Ecto neural progenitor cell (in vitro differentiated cells): Measurements from ENCODE around the gene WDR27.

ENCODE experiments used
- DNase-seq: peaks from one replicate; pipeline ENCODE4 v3.0.0-alpha.2; 2018; ENCODE audit warnings: low spot score

Gene WDR27

DNA sequence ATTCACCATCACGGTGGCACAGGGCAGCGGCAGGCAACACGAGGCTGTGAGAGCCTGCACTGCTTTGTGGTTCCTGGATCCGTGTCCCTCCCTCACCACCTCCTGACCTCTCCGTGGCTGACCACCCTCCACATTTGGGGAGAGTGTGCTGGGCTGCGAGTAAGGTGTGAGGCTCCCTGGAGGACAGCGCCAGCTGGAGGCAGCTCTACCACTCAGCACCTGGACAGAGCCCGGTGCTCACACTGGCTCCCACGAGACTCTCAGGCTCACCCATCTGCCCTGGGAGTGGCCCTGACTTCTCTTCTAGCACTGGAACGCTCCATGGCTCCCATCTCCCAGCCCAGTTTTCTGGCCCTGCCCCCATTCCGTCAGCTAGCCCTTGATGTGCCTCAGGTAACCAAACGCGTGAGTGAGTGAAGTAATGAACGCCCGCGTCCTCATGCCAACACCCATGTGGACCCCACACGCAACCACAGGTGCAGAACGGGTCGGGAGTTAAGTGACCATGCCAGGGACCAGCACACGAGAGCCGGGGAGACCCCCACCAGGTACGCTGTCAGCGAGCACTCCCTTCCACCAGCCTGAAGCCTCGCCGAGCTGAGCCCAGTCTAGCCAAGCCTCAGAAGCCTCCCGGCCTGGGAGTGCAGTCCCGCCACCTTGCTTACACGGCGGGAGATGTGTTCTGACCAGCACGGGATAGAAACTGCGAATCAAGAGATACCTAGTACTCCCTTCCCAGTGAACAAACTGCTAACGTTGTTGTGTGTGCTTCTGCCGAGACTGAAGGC lies 137.2 kb downstream of the WDR27 start:
- DNase-seq = no peak

GRCh38 chr6:169561665-169562064 lies 140.2 kb downstream of the WDR27 start:
- DNase-seq = no peak

GRCh38 chr6:169559592-169559991 lies 142.2 kb downstream of the WDR27 start:
- DNase-seq = no peak

DNA sequence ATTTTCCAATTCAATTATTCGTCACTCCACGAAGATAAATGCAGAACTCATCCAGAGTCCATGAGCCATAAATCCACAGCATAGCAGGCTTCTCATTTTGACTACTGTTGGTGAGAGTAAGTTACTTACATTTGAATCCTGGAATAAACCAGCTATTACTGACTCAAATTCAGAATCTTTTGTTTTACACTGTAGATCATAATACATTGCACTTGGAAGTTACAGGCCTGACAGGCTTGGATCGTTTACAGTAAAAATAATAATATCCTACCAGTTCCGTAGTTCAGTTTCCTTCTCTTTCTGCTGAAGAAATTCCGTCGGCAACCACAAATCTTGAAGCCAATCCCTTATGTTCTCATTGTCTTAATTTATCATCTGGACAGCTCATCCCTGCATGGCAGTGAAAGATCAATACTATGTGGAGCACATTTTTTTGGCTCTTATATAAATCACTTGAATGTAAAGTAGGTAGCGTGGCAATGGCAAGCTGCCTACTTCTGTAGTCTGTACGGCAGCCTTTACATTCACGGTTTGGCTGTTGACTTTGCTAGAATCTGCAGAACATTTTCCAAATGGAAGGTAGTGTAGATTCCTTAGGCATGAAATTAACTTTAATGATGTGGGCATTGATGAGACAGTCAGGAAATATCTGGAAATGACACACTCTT lies 142.9 kb downstream of the WDR27 start:
- DNase-seq = no peak

GRCh38 chr6:169558378-169558773 lies 143.5 kb downstream of the WDR27 start:
- DNase-seq = no peak

GRCh38 chr6:169557887-169558286 lies 143.9 kb downstream of the WDR27 start:
- no peak for DNase-seq

- DNase-seq = no peak
Measured at GRCh38 chr6:169556758-169557548, 144.9 kb downstream of the WDR27 start.

DNA sequence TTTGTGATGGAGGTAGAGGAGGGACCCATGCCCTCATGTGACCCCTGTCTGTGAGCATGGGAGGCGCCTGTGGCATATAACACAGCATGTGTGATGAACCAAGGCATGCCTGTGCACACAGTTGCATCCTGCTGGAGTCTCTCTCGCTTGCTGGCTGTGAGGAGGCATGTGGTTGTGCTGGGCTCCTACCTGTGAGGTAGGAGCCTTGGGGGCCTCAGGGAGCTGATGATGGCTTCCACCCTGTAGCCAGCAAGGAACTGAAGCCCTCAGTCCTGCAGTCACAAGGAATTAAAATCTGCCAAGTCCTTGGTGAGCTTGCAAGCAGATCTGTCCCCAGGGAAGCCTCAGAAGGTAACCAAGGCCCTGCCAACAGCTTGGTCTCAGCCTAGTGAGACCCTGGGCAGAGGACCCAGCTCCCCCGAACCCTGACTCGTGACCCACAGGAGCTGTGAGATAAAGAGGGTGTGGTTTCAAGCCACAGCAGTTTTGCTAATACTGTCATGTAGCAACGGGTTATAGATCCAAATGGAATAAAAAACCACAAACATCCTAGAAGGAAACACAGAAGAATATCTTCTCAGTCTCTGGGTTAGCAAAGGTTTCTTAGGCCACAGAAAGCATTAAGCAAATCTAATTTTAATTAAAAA lies 145.7 kb downstream of the WDR27 start:
- DNase-seq = no peak

DNA sequence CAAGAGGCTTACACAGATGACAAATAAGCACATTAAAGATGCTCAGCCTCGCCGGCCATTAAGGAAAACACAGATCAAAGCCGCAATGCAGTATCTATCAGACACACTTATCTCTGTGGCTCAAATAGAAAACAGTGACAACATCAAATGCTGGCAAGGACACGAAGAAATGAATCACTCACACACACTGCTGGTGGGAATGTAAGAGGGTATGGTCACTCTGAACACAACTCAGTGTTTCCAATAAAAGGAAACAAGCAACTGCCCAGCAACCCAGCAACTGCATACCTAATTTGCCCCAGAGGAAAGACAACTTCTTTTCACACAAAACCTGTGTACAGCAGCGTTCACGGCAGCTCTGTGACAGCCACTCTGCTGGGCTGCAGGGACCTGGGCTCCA lies 155.8 kb downstream of the WDR27 start:
- no peak for DNase-seq

DNA sequence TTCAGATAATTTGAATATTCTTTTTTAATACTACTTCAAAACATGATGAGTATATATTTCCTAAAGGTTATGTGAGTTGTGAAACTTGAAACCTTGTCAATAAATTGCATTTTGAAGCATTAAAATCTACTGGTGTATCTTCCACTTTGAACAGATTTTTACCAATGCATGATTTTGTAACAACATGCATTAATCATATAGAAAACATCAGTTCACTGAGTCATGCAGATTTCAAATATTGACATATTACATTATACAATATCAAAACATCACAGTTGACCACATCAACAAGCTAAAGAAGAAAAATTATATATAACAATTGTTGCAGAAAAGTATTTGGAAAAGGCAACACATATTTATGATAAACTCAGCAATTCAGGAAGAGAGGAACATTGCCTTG lies 158.1 kb downstream of the WDR27 start:
- DNase-seq = no peak

DNA sequence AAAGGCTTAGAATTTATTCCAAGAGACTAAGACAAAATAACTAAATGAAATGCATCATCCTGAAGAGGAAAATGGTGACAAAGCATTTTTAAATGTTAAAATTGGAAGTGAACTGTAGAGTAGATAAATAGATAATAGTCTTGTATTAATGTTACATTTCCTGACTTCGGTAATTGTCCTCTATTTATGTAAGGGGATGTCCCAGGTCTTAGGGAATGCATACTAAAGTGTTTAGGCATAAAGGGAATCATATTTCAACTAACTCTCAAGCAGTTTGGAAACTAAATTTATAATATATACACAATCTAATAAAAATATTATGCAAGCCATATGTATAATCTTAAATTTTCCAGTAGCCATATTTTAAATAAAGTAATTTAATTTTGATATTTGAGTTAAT lies 159.3 kb downstream of the WDR27 start:
- no peak for DNase-seq

- no peak for DNase-seq
Measured at GRCh38 chr6:169539176-169539897, 162.5 kb downstream of the WDR27 start.

- no peak for DNase-seq
Measured at GRCh38 chr6:169536446-169537170, 165.2 kb downstream of the WDR27 start.

GRCh38 chr6:169534039-169534421 lies 167.8 kb downstream of the WDR27 start:
- DNase-seq = no peak

GRCh38 chr6:169533301-169534038 lies 168.4 kb downstream of the WDR27 start:
- no peak for DNase-seq

DNA sequence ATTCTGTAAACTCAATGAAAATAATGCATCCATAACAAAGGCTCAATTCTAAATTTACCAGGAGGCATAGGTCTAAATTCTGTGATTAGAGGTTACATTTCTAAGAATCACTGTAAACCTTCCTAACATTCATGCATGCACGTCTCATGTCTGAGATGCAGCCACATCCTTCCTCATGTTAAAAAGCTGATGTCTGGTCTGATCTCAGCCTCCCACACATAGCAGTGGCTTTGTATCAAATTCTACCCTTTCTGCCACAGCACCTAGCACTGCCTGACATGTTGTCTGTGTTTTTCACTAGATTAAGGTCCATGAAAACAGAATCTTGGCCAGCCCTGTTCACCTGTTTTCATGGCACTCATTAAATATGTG lies 171.1 kb downstream of the WDR27 start:
- no peak for DNase-seq

GRCh38 chr6:169529931-169530751 lies 171.7 kb downstream of the WDR27 start:
- no peak for DNase-seq

DNA sequence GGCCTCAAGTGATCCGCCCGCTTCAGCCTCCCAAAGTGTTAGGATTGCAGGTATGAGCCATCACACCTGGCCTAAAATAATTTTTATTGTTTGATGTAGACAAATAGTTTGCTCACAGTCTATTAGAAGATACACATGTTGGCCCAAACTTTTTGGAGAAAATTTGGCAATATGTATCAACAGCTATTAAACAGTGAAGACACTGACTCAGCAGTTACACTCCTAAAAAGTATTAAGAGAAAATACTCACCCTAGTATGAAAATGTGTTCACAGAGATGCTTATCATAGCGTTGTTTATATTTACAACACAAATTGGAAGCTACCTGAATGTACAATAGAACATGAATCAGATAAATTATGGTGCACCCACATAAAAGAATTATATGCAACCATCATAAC lies 173.1 kb downstream of the WDR27 start:
- no peak for DNase-seq

DNA sequence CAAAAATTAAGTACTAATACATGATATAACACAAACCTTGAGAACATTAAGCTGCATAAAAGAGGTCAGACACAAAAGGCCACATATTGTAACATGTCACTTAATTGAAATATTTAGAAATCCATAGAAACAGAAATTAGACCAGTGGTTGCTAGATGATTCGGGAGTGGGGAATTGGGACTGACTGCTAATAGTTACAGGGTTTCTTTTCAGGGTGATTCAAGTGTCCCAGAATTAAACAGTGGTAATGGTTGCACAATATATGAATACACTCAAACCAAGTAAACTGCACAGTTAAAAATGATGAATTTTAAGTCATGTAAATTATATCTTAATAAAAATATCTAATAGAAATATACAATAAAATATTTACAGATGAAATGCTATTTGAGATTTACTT lies 174.5 kb downstream of the WDR27 start:
- no peak for DNase-seq

DNA sequence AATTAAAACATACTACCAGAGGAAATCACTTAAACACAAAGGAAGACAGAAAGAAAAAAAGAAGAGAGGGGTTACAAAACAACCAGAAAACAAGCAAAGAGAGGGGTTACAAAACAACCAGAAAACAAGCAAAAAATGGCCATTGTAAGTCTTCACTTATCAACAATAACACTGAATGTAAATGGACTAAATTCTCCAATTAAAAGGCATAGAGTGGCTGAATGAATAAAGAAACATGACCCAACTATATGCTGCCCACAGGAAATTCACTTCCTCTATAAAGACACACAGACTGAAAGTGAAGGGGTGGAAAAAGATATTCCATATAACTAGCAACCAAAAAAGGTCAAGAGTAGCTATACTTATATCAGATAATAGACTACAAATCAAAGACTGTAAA lies 180.0 kb downstream of the WDR27 start:
- no peak for DNase-seq
